ENCODE results near the gene TRIM2. TPM values are rescaled to one million over a fixed set of nuclear protein-coding genes. Genes with fewer than 3 reads are reported as not detected.

The TRIM2 gene
- total RNA-seq, 1 experiment from 2014 or later, result 58.5 TPM

DNA sequence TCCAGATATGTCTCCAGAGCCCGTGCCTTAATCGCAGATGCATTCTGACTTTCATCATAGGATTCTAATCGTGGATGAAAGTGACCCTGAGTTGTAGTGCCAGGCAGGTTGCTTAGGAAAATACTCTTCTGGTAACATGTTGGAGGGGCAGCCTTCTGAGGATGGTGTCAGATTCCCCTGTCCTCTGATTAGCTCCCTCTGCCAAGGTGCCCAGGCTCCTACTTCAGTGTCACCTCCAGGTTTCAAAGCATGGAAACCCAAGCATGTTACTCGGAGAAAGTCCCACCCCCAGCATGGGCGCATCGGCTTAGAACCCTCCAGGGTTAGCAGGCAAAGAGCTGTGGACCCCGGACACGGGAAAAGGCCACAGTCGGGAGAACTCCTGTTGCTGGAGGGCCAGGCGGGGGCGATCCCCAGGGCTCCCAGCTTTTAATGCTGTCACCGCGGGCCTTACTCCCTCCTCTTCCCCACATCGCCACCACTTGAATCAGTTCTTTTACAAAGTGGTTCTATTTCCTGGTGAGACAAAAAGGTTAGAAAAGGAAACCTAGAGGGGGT, 44.5 kb downstream of the TRIM2 start:
- DNase-seq (ENCODE audit: low spot score), result no peak

DNA sequence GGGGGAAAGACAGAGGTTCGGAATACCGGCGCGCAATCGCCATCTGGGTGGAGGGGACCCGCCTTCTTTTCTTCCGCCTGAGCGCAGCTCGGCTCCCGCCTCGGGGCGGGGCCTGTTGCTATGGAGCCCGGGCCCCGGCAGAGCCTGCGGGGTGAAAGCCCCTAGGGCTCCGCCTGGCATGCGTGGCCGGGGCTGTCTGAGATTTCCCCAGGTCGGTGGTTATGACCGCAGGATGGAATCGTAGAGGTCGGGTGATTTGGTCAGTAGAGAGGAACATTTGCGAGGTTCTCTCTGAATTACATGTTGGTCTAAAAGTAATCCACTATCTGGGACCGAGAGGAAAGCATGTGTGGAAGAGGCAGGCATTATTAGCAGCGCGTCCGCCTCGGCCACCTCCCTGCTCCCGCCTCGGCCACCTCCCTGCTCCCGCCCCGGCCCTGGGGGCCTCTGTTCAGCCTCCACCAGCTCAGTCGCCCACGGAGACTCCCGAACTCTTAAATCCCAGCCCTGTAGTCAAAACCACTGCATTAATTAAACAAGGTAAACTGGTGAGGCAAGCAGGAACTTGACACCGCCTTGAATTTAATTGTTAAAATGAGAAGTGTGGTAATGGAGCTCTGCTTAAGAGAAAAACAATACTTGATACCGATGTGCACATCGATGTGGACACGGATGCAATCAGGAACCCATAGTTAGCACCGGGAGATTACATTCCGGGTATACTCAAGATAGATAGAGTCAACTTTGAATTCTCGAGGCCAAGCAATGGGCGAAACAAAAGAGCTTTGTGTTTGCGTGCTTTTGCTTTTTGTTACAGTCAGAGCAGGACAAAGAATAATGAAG, 45.2 kb downstream of the TRIM2 start:
- peak; percentile 92 for DNase-seq (ENCODE audit: low spot score)

GRCh38 chr4:153252122-153252521, 47.9 kb downstream of the TRIM2 start:
- no peak for DNase-seq (ENCODE audit: low spot score)

GRCh38 chr4:153255233-153255632, 51.0 kb downstream of the TRIM2 start:
- DNase-seq (ENCODE audit: low spot score), result no peak

DNA sequence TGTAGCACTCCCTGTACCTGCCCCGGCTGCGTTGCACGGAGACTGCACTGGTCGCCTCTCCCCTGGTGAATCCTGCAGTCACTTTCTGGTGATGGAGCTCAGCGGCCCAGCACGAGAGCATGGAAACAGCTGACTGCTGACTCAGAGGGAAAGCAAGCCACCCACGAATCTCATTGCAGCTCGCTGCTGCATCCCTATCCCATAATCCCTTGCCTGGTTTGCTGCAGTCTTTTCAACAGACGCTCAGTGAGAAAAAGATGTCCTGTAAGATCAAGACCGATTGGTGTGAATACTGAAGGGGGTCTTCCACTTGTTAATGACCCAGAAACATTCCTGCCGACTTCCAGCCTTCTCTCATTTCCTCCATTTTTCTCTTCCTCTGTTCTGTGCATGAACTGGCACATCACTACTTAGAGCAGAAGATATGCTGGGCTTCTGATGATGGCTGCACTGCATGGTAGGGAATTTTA, 52.9 kb downstream of the TRIM2 start:
- no peak for DNase-seq (ENCODE audit: low spot score)

GRCh38 chr4:153257991-153258390, 53.7 kb downstream of the TRIM2 start:
- DNase-seq (ENCODE audit: low spot score), result no peak

DNA sequence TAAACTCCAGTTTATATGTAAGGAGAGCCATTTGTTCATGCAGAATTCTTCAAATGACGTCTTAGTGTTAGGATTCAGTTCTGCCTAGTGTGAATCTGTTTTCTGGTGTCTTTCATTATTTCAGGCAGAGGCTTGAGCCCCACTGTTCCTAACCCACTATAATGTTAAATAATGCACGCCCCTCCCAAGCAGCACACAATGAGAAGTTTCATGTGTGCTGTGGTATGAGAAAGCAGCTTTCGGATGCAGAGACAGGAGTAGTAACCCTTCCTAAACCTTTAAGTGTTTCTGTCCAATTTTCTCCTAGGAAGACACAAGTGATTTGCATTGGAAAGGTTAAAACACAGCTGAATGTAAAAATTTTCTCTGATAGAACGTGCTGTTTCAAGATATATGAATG, 54.5 kb downstream of the TRIM2 start:
- DNase-seq (ENCODE audit: low spot score), result no peak

GRCh38 chr4:153259661-153260060, 55.4 kb downstream of the TRIM2 start:
- no peak for DNase-seq (ENCODE audit: low spot score)

DNA sequence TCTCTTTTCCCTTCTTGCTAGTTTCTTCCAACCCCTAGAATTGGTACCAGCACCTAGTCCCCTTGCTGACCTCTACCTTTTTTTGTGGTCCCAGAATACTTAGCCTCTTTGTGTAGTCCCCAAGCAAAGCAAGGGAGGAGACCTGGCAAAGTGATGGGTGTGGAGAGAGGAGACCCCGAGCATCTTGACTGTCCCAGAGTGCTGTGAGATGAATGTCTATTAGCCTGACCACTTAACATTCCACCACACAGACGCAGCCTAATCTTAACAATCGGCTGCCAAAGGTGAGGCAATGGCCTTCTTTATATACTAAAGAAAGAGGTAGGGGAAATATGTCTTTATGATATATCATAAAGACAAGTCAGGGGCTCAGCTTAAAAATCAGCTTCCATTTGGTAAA, 55.9 kb downstream of the TRIM2 start:
- no peak for DNase-seq (ENCODE audit: low spot score)

- DNase-seq (ENCODE audit: low spot score), result no peak
These were observed 56.5 kb downstream of the TRIM2 start for GRCh38 chr4:153260553-153261300.

DNA sequence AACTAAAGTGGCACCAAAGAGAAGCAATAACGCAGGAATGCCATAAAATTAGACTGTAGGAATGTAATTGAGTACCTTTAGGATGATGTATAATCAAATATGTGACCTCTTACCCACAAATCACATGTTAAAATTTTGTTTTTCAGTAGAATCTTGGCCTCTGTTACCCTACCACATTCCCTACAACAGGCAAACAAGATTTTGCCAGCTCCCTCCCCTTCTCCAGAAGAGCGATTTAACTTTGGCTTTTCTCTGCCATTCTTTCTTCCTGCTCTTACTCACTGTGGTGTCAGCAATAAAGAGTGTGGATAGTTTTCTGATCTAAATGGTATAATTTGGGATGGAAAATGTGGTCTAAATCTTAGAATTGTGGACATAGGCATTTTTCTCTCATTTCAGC, 57.2 kb downstream of the TRIM2 start:
- DNase-seq (ENCODE audit: low spot score), result no peak

- no peak for DNase-seq (ENCODE audit: low spot score)
These were observed 57.7 kb downstream of the TRIM2 start for GRCh38 chr4:153261914-153262313.

DNA sequence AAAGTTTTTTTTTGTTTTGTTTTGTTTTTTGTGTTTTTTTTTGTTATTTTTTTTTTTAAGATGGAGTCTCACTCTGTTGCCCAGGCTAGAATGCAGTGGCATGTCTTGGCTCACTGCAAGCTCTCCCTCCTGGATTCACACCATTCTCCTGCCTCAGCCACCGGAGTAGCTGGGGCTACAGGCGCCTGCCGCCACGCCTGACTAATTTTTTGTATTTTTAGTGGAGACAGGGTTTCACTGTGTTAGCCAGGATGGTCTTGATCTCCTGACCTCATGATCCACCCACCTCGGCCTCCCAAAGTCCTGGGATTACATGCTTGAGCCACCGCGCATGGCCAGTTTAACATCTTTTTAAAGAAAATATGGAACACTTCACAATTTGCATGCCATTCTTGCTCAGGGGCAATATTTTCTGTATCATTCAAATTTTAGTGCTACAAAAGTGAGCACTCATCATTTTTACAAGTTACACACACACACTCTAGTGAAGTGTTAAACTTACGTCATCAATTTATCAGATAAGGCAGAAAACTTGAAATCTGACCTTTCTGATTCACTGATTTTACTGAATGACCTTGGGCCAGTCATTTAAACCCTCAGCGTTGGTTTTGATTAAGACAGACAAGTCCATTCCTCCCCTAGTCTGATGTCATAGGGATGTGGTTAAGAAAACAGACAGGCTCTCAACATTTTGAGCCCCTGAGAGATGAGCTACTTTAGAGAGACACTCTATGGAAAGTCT, 61.2 kb downstream of the TRIM2 start:
- no peak for DNase-seq (ENCODE audit: low spot score)

- DNase-seq (ENCODE audit: low spot score), result no peak
These were observed 62.7 kb downstream of the TRIM2 start for GRCh38 chr4:153266988-153267387.

GRCh38 chr4:153267890-153268289, 63.6 kb downstream of the TRIM2 start:
- no peak for DNase-seq (ENCODE audit: low spot score)

DNA sequence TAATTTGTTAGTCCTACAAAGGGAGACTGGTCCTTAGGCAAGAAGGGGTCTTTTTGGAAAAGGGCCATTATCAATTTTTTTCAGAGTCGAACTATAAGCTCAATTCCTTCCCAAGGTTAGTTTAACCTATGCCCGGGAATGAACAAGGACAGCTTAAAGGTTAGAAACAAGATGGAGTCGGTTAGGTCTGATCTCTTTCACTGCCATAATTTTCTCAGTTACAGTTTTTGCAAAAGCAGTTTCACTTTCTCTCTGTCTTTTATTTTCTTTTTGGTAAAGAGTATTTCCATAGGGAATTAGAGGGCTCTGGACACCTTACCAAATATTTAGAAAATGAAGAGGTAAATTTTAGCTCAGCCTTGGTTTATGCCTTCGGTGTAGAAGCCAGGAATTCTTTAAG, 64.1 kb downstream of the TRIM2 start:
- no peak for DNase-seq (ENCODE audit: low spot score)

- DNase-seq (ENCODE audit: low spot score), result no peak
These were observed 65.2 kb downstream of the TRIM2 start for GRCh38 chr4:153269218-153269990.

- DNase-seq (ENCODE audit: low spot score), result no peak
These were observed 66.1 kb downstream of the TRIM2 start for GRCh38 chr4:153270361-153270760.

DNA sequence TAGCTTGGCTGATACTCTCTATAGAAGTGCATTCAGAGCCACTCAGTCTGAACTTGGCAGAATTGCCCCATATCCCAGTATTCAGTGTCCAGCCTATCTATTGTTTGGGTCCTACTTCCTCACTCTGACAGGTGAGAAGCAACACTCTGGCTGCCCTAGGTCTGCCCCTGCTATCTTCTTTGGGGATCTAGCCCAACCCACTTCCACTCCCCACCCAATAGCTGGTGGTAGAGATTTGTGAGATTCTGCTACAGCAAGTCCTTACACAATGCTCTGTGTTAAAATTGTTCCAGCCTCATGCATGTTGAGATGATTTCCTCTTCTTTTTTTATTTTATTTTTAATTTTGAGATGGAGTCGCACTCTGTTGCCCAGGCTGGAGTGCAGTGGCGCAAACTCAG, 67.6 kb downstream of the TRIM2 start:
- no peak for DNase-seq (ENCODE audit: low spot score)

- DNase-seq (ENCODE audit: low spot score), result no peak
These were observed 69.5 kb downstream of the TRIM2 start for GRCh38 chr4:153273751-153274150.

DNA sequence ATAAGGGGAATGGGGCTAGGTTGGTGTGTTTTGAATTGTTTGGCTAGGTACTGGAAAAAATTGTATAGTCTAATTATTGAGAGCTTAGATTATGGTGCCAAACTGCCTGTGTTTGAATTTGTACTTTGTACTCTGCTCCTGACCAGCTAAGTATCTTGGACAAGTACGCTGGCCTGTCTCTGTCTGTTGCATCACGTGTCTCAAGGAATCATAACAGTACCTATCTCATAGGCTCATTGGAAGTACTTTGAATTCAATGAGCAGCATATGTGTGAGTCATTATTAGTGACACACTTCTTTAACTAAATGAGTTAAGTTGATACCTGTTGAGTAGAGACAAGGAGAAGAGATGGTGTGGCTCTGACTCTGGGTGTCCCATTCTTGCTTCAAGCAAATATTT, 70.7 kb downstream of the TRIM2 start:
- no peak for DNase-seq (ENCODE audit: low spot score)
